ENCODE measurements around the gene MORN4. TPM values are rescaled to one million over a fixed set of nuclear protein-coding genes. Genes with fewer than 3 reads are reported as not detected.

Gene MORN4
- total RNA-seq, 1 experiment from 2014 or later, result 9.7 TPM

- BruUV-seq (replicated peaks), result no TSS peak
- CTCF ChIA-PET, result no interaction called here
- POLR2A ChIA-PET, result no interaction called here
Measured at GRCh38 chr10:97589479-97589878, 43.8 kb downstream of the MORN4 start, which contains the start of gene C10orf62. C10orf62 (plus strand) TSS chr10:97589721; CDS start chr10:97589898, 177 bp downstream.

GRCh38 chr10:97587183-97587582 lies 46.1 kb downstream of the MORN4 start:
- Histone ChIP-seq H3K36me3 (ENCODE audit: control insufficient read depth, insufficient read depth, low read length) (no peaks in the 10 kb centered on the region), H3K4me1 (peaks cover 25% of the 10 kb centered on the region), H3K27me3 (replicated peaks; ENCODE audit: control insufficient read depth, insufficient read depth, low read length) (no peaks in the 10 kb centered on the region), H3K4me3 (ENCODE audit: low read depth, low read length) (no peak overlapping the region), H3K9me3 (no peaks in the 10 kb centered on the region)
- Mint-ChIP-seq H3K27ac (ENCODE audit: unreplicated experiment) (no peak overlapping the region), H3K27me3 (ENCODE audit: insufficient read depth, unreplicated experiment) (no peaks in the 10 kb centered on the region), H3K4me1 (ENCODE audit: low read depth, unreplicated experiment) (peaks cover 10% of the 10 kb centered on the region), H3K36me3 (ENCODE audit: insufficient read depth, unreplicated experiment) (no peaks in the 10 kb centered on the region), H3K4me3 (ENCODE audit: unreplicated experiment) (no peak overlapping the region), H3K9me3 (ENCODE audit: unreplicated experiment) (no peaks in the 10 kb centered on the region)
- no peak for TF ChIP-seq CTCF (IDR thresholded peaks at IDR 0.05; ENCODE audit: insufficient read depth in 1 of 2, low read depth in 1 of 2, low read length in 1 of 2, severe bottlenecking in 1 of 2, unreplicated experiment in 1 of 2)
- no TSS peak for BruUV-seq (replicated peaks)
- intact Hi-C loops (cut with micrococcal nuclease; ENCODE audit: unreplicated experiment), result no loop called here
- ChIA-PET POLR2A (no interaction called here), CTCF (no interaction called here)
- no peak for DNase-seq

More at GRCh38 chr10:97589479-97589878, 43.8 kb downstream of the MORN4 start, which contains the start of gene C10orf62:
- H3K36me3 Mint-ChIP-seq (ENCODE audit: insufficient read depth, unreplicated experiment), result no peaks in the 10 kb centered on the region
- TF ChIP-seq CTCF (IDR thresholded peaks at IDR 0.05; ENCODE audit: insufficient read depth in 1 of 2, low read depth in 1 of 2, low read length in 1 of 2, severe bottlenecking in 1 of 2, unreplicated experiment in 1 of 2), result no peak
- H3K27me3 ChIP-seq (replicated peaks; ENCODE audit: control insufficient read depth, insufficient read depth, low read length), result no peaks in the 10 kb centered on the region
- no peak within 1 kb of the TSS for H3K4me3 ChIP-seq (ENCODE audit: low read depth, low read length)
- no peaks in the 10 kb centered on the region for H3K9me3 ChIP-seq
- no peak within 1 kb of the TSS for H3K4me3 Mint-ChIP-seq (ENCODE audit: unreplicated experiment)
- no peaks in the 10 kb centered on the region for H3K36me3 ChIP-seq (ENCODE audit: control insufficient read depth, insufficient read depth, low read length)
- DNase-seq, result no peak
- intact Hi-C loops (cut with micrococcal nuclease; ENCODE audit: unreplicated experiment), result no loop called here
- no peaks in the 10 kb centered on the region for H3K27me3 Mint-ChIP-seq (ENCODE audit: insufficient read depth, unreplicated experiment)
- H3K9me3 Mint-ChIP-seq (ENCODE audit: unreplicated experiment), result no peaks in the 10 kb centered on the region
- H3K27ac Mint-ChIP-seq (ENCODE audit: unreplicated experiment), result no peak within 1 kb of the TSS
- peaks cover 20% of the 10 kb centered on the region for H3K4me1 ChIP-seq
- H3K4me1 Mint-ChIP-seq (ENCODE audit: low read depth, unreplicated experiment), result peaks cover 10% of the 10 kb centered on the region

- Mint-ChIP-seq H3K9me3 (ENCODE audit: unreplicated experiment) (no peaks in the 10 kb centered on the region), H3K36me3 (ENCODE audit: insufficient read depth, unreplicated experiment) (no peaks in the 10 kb centered on the region), H3K27ac (ENCODE audit: unreplicated experiment) (peak overlapping the region; percentile 8), H3K4me1 (ENCODE audit: low read depth, unreplicated experiment) (peaks cover 10% of the 10 kb centered on the region), H3K27me3 (ENCODE audit: insufficient read depth, unreplicated experiment) (no peaks in the 10 kb centered on the region), H3K4me3 (ENCODE audit: unreplicated experiment) (no peak overlapping the region)
- H3K27me3 ChIP-seq (replicated peaks; ENCODE audit: control insufficient read depth, insufficient read depth, low read length), result no peaks in the 10 kb centered on the region
- peaks cover 25% of the 10 kb centered on the region for H3K4me1 ChIP-seq
- CTCF ChIA-PET, result interaction anchor here (0.6 to 2.6 kb wide), 2 partner anchors 13 to 29 kb away, joined by 3 to 15 read pairs; partner anchors contain the start of gene ANKRD2
- no peak overlapping the region for H3K4me3 ChIP-seq (ENCODE audit: low read depth, low read length)
- intact Hi-C loops (cut with micrococcal nuclease; ENCODE audit: unreplicated experiment), result no loop called here
- H3K36me3 ChIP-seq (ENCODE audit: control insufficient read depth, insufficient read depth, low read length), result no peaks in the 10 kb centered on the region
- TF ChIP-seq CTCF (IDR thresholded peaks at IDR 0.05; ENCODE audit: insufficient read depth in 1 of 2, low read depth in 1 of 2, low read length in 1 of 2, severe bottlenecking in 1 of 2, unreplicated experiment in 1 of 2), result no peak
- DNase-seq, result no peak
- POLR2A ChIA-PET, result no interaction called here
- H3K9me3 ChIP-seq, result no peaks in the 10 kb centered on the region
- BruUV-seq (replicated peaks), result no TSS peak
Measured at GRCh38 chr10:97585439-97585811, 47.9 kb downstream of the MORN4 start.
